Activated CD4-positive, alpha-beta T cell treated with anti-CD3 and anti-CD28 coated beads, Interleukin-2, amount 50 U/mL, for 4 hours (primary cell): ENCODE data around the gene SPACA9.
A peak's percentile ranks its signal among the peaks of the same experiment; 100 is the strongest.

ENCODE experiments used
- DNase-seq, 2 experiments: peaks; one replicate each; pipeline ENCODE4 v3.0.0-alpha.2; 2020

SPACA9 gene

GRCh38 chr9:132864277-132864676, 14.4 kb upstream of the SPACA9 start:
- DNase-seq: no peak

GRCh38 chr9:132864691-132865090, 14.0 kb upstream of the SPACA9 start:
- DNase-seq: no peak

- no peak for DNase-seq
Measured at GRCh38 chr9:132866898-132867297, 11.8 kb upstream of the SPACA9 start.

DNA sequence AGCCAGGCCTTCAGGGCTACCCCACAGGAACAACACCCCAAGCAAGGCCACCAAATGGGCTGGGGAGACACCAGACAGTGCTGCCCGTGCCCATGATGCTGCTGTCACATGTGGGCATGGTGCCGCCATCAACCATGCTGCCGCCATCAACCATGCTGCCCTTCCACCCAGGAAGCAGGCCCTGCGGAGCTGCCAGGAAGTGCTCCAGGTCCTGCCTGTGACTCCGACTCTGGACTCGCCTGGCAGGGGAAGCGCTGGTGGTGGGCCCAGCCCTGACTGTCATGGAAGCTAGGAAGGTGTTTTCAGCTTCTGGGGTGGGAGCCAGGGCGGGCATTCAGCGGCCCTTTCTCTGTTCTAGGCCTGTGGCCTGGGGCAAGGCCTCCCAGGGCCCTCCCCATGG, 9.4 kb upstream of the SPACA9 start:
- no peak for DNase-seq

DNA sequence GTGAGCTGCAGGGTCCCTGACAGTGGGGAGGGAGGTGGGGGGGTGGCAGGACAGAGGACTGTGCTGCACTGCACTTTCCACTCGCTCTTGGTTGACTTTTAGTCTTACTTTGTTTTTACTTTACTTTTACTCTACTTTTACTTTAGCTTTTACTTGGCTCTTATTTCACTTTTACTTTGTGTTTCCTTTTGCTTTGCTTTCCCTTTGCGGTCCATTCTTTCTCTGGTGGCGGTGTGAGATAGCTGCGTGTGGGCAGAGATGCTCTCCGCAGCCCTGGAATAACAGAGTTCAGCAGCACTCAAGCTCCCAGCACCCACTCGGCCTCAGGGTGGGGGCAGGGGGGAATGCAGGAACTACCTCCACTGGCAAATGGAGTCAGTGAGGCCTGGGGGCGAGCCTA, 5.3 kb upstream of the SPACA9 start:
- no peak for DNase-seq

- DNase-seq: no peak
Measured at GRCh38 chr9:132875159-132875558, 3.5 kb upstream of the SPACA9 start.

DNA sequence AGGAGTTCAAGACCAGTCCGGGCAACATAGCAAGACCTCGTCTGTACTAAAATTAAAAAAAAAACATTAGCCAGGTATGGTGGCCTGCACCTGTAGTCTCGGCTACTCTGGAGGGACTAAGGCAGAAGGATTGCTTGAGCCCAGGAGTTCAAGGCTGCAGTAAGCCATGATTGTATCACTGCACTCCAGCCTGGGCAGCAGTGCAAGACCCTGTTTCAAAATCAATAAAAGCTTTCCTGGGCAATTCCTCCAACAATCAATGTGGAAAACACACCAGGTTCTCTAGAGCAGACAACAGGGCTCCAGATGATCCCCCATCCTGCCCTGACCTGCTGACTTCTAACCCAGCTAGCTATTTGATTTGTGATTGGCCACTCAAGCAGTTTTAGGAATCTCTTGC, 1.8 kb upstream of the SPACA9 start:
- DNase-seq: no peak

DNA sequence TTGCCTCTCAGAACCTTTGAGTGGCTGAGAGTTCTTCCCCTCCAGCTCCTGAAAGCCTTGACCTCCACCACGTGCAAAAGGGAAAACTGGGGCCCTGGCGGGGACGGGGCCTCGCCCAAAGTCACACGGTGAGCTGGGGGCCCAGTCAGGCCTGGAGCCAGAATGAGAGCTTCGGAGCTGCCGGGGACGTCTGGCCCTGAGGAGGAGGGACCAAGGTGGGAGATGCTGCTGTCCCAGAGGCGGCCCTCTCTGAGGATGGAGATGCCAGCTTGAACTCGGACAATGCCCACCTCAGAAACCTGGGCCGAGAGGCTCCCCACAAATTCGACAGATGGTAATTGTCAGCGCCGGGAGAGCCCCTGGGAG, 1.3 kb upstream of the SPACA9 start:
- no peak for DNase-seq

DNA sequence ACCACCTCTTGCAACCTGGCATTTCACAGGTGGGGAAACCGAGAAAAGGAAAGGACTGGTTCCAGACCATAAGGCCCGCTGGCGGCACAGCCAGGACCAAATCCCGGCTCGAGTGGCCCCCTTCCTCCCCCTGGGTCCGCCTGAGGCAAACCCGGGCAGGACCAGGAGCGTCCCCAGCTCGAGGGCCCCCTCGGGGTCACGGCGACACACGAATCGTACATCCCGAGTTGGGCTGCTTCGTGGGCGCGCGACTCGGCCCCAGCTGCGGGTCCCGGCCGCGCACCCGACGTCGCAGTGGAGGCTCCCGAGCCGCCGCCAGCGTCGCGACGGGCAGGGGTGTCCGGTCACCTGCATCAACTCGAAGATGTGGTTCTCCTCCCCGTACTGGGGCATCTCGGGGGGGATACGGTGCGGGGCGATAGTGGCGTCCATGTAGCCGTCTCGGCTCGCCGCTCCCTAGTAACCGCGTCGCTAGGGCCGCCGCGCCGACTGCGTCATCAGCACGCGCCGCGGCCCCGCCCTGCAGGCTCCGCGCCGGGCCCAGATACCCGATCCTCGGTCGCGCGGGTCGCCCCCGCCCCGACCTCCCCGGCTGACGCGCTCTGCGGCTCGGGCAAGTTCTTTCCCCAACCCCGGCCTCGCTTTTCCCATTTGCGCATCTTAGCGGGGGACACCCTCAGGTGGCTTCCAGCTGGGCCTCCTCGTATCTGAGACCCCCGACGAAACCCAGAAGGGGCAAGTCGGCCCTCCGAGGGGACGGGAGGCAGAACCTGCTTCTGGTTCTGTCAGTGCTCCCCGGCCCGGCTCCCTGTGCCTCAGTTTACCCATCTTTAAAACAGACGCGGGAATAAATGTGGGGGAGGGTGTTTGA, 639 bp upstream of the SPACA9 start, which contains the start of gene AK8:
AK8 (minus strand) TSS at position 461 of the 871 bp plus-strand sequence; CDS start at position 432, 29 bp downstream.
- peak; percentile 65 to 71 for DNase-seq

- DNase-seq: no peak
Measured at GRCh38 chr9:132879457-132880323, 992 bp downstream of the SPACA9 start.

DNA sequence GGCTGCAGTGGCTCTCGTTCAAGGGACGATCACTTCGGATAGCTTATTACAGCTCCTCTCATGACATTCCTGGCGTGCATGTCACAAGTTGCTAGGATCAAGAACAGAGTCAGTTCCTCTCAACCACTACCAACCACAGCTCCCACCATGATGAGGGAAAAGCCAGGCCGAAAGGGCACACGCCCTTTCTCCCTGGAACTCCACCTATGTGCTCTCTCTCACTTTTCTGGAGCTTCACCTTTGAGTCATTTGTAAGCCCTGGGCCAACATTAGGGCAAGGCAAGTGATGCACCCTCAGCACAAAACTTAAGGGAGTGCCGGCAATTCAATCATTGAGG, 1.6 kb downstream of the SPACA9 start:
- no peak for DNase-seq

DNA sequence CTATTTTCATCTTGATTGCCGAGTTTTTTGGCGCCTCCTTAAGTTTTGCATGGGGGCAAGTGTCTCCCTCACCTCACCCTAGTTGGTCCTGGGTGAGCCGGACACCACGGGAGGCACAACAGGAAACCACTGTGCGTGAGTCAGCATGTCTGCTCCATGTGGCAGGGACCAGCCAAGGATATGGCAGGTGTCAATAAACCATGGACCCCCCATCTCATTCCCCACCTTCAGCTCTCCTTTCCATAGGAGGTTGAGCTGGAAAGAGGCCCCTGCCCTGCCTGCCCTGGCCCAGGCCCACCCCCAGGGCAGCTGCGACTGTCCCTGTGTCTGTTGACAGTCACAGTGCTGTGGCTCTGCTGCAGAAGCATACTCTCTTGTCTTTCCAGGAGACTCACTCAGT, 3.1 kb downstream of the SPACA9 start:
- no peak for DNase-seq

GRCh38 chr9:132882616-132883015, 3.9 kb downstream of the SPACA9 start:
- no peak for DNase-seq

- DNase-seq: no peak
Measured at GRCh38 chr9:132883349-132884294, 4.9 kb downstream of the SPACA9 start.

GRCh38 chr9:132885720-132886333, 7.1 kb downstream of the SPACA9 start:
- no peak for DNase-seq

- no peak for DNase-seq
Measured at GRCh38 chr9:132886334-132886725, 7.6 kb downstream of the SPACA9 start.

- no peak for DNase-seq
Measured at GRCh38 chr9:132887181-132888120, 8.8 kb downstream of the SPACA9 start.

DNA sequence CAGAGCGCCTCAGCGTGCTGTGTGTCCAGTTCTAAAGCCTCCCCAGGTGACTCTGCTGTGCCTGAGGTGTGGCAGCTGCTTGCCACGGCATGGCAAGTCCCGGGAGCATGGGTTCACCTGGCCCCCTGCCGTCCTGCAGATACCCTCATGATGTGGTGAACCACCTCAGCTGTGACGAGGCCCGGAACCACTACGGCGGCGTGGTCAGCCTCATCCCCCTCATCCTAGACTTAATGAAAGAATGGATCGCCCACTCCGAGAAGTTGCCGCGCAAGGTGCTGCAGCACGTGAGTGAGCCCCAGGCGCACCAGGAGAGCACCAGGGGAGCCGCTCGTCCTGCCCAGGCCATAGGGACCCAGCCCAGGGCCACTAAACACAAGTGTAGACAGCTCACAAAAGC, 9.5 kb downstream of the SPACA9 start:
- no peak for DNase-seq

DNA sequence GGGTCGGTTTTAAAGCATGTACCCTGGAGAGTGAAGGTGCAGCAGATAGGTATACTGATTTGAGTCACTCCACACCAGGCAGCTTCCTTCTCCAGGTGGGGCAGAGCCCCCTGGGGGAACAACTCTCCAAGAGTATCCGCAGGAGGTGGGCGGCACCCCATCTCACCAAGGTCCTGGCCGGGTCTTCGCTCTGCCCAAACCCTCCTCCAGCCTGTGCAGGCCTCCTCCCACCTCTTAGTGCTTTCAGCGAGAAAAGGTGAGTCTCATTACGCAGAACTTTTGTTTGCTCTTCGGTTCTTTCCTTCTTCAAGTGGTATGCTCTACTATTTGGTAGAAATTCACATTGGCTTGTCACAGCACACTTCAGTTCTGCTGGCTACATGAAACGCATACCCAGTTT, 13.7 kb downstream of the SPACA9 start:
- no peak for DNase-seq

DNA sequence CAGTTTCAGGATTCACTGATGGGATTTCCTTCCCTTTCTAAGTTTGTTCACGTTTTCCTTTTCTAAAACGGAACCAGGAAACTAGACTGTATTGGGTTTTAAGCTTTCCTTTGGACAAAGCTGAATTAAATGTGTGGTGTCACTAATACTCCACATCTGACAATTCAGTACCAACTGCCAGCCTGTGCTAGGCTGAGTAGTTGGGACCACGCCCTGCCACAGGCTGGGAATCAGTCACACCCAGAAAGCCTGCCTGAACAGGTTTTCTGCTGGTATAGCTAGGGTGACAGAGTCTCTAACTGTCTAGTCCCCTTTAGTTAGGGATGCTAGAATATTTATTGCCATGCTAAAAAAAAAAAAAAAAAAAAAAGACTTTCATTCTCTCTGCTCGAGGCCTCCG, 15.6 kb downstream of the SPACA9 start:
- DNase-seq: no peak
